Measurements from ENCODE around the gene CCDC27. TPM values are rescaled to one million over a fixed set of nuclear protein-coding genes. Genes with fewer than 3 reads are reported as not detected.

The CCDC27 gene
- total and polyA plus RNA-seq, 2 of the 13 experiments (the other 11 are each of a cell fraction or from before 2014, with no cell fraction given), result not detected

DNA sequence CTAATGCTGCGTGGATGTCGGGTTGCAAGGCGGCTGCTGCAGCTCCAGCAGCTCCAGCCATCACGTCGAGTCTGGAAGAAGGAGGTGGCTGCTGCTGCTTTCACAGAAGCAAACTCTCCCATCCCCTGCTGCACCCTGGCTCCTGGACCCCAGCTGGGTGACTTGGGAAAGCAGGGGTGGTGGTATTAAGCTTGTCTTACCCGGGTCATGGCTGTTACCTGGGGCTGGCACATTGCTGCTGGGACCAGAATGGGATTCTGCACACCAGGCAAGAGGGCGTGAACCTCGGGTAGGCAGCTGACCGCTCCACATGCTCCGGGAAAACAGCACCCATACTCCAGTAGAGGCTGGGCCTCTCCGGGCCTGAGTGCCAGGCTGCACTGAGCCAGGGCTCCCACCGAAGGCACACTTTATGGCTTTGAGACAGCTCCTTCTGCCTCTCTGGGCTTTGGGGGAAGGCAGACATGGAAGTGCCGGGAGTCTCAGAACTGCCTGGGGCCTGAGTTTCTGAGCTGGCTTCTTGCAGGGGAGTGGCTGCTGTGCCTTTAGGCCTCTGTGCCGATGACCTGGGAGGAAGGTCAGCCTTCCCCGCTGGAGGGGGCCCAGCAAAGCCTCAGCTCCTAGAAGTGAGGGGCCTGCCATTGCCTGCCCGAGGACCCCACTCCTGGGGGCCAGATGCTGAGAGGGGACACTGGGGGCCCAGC is 21.5 kb downstream of the CCDC27 start (continued):
- TF ChIP-seq ZMAT3 (CRISPR knock-in tag; conservative IDR thresholded peaks at IDR 0.05) (no peak), ZNF629 (CRISPR knock-in tag; conservative IDR thresholded peaks at IDR 0.05) (no peak), ZMYM3 (CRISPR knock-in tag; IDR thresholded peaks at IDR 0.05) (no peak; the same call in 1 of the 2 replicates), ARNTL (CRISPR knock-in tag; IDR thresholded peaks at IDR 0.05) (no peak), BHLHE40 (IDR thresholded peaks at IDR 0.05; ENCODE audit: low read length) (no peak), HOXA5 (CRISPR knock-in tag; IDR thresholded peaks at IDR 0.05) (no peak), NFKB2 (CRISPR knock-in tag; IDR thresholded peaks at IDR 0.05; ENCODE audit: borderline replicate concordance) (no peak), ZNF431 (CRISPR knock-in tag; IDR thresholded peaks at IDR 0.05; ENCODE audit: borderline replicate concordance, low read depth) (no peak), NFYB (CRISPR knock-in tag; IDR thresholded peaks at IDR 0.05) (no peak), EZH2 (conservative IDR thresholded peaks at IDR 0.05; ENCODE audit: low read depth, low read length) (no peak), HMG20A (CRISPR knock-in tag; IDR thresholded peaks at IDR 0.05; ENCODE audit: borderline replicate concordance) (no peak), ETV5 (CRISPR knock-in tag; IDR thresholded peaks at IDR 0.05; ENCODE audit: borderline replicate concordance) (no peak), SALL2 (CRISPR knock-in tag; IDR thresholded peaks at IDR 0.05) (no peak), NKX3-1 (CRISPR knock-in tag; IDR thresholded peaks at IDR 0.05) (no peak), ZNF354B (CRISPR knock-in tag; IDR thresholded peaks at IDR 0.05) (no peak), SP5 (CRISPR knock-in tag; IDR thresholded peaks at IDR 0.05; ENCODE audit: borderline replicate concordance, low read depth) (0 out of 2 replicates have a peak, but pooled peaks have one; percentile 32), SRF (IDR thresholded peaks at IDR 0.05; ENCODE audit: low read depth, low read length) (no peak), ZSCAN22 (CRISPR knock-in tag; IDR thresholded peaks at IDR 0.05) (no peak), AKAP8 (CRISPR knock-in tag; IDR thresholded peaks at IDR 0.05) (0 out of 2 replicates have a peak, but pooled peaks have one; percentile 17), ZSCAN12 (CRISPR knock-in tag; IDR thresholded peaks at IDR 0.05) (no peak), SMAD9 (CRISPR knock-in tag; IDR thresholded peaks at IDR 0.05) (no peak)
- TF ChIP-seq, protein P1, sequence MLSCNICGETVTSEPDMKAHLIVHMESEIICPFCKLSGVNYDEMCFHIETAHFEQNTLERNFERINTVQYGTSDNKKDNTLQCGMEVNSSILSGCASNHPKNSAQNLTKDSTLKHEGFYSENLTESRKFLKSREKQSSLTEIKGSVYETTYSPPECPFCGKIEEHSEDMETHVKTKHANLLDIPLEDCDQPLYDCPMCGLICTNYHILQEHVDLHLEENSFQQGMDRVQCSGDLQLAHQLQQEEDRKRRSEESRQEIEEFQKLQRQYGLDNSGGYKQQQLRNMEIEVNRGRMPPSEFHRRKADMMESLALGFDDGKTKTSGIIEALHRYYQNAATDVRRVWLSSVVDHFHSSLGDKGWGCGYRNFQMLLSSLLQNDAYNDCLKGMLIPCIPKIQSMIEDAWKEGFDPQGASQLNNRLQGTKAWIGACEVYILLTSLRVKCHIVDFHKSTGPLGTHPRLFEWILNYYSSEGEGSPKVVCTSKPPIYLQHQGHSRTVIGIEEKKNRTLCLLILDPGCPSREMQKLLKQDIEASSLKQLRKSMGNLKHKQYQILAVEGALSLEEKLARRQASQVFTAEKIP (CRISPR knock-in tag; IDR thresholded peaks at IDR 0.05; ENCODE audit: borderline replicate concordance), result no peak
- TF ChIP-seq, protein P2, sequence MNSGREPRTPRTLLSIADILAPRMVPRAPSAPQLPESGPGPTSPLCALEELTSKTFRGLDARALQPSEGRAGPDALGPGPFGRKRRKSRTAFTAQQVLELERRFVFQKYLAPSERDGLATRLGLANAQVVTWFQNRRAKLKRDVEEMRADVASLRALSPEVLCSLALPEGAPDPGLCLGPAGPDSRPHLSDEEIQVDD (CRISPR knock-in tag; IDR thresholded peaks at IDR 0.05; ENCODE audit: borderline replicate concordance), result no peak; the same call in 1 of the 2 replicates
- TF ChIP-seq, protein P3, sequence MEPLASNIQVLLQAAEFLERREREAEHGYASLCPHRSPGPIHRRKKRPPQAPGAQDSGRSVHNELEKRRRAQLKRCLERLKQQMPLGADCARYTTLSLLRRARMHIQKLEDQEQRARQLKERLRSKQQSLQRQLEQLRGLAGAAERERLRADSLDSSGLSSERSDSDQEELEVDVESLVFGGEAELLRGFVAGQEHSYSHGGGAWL (CRISPR knock-in tag; IDR thresholded peaks at IDR 0.05), result no peak
- TF ChIP-seq, protein P4, sequence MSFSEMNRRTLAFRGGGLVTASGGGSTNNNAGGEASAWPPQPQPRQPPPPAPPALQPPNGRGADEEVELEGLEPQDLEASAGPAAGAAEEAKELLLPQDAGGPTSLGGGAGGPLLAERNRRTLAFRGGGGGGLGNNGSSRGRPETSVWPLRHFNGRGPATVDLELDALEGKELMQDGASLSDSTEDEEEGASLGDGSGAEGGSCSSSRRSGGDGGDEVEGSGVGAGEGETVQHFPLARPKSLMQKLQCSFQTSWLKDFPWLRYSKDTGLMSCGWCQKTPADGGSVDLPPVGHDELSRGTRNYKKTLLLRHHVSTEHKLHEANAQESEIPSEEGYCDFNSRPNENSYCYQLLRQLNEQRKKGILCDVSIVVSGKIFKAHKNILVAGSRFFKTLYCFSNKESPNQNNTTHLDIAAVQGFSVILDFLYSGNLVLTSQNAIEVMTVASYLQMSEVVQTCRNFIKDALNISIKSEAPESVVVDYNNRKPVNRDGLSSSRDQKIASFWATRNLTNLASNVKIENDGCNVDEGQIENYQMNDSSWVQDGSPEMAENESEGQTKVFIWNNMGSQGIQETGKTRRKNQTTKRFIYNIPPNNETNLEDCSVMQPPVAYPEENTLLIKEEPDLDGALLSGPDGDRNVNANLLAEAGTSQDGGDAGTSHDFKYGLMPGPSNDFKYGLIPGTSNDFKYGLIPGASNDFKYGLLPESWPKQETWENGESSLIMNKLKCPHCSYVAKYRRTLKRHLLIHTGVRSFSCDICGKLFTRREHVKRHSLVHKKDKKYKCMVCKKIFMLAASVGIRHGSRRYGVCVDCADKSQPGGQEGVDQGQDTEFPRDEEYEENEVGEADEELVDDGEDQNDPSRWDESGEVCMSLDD (CRISPR knock-in tag; IDR thresholded peaks at IDR 0.05; ENCODE audit: borderline replicate concordance), result no peak
- TF ChIP-seq, protein P5, sequence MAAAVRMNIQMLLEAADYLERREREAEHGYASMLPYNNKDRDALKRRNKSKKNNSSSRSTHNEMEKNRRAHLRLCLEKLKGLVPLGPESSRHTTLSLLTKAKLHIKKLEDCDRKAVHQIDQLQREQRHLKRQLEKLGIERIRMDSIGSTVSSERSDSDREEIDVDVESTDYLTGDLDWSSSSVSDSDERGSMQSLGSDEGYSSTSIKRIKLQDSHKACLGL (CRISPR knock-in tag; IDR thresholded peaks at IDR 0.05), result no peak; the same call in 1 of the 2 replicates
